ENCODE data around the gene PGF. TPM values are rescaled to one million over a fixed set of nuclear protein-coding genes. Genes with fewer than 3 reads are reported as not detected.

The PGF gene
- total and polyA plus RNA-seq, 12 donors, result 1.7 to 12.7 (median 4.9) TPM

- Histone ChIP-seq H3K4me1 (replicated peaks in 1 of 2) (peaks cover 0 to 10% of the 10 kb centered on the region in 2 donors), H3K27me3 (no peaks in the 10 kb centered on the region), H3K27ac (no peak overlapping the region), H3K36me3 (replicated peaks in 1 of 2) (no peaks in the 10 kb centered on the region), H3K4me3 (no peak overlapping the region), H3K9me3 (replicated peaks in 1 of 3) (no peaks in the 10 kb centered on the region)
- DNase-seq, result no peak
- 80 to 90% (median 85%) methylated on average over 16 to 17 of the region's 17 CpGs for WGBS, 4 donors
- TF ChIP-seq POLR2A (IDR thresholded peaks at IDR 0.05) (no peak), CTCF (IDR thresholded peaks at IDR 0.05) (no peak)
- intact Hi-C loops (cut with DNase I), result loop anchor here (5.0 to 10.0 kb wide), 2 partner anchors 55 to 137 kb away; partner anchors contain the start of gene EIF2B2 (in 1 of the 2)
Measured at GRCh38 chr14:74949859-74950573, 5.4 kb downstream of the PGF start.

DNA sequence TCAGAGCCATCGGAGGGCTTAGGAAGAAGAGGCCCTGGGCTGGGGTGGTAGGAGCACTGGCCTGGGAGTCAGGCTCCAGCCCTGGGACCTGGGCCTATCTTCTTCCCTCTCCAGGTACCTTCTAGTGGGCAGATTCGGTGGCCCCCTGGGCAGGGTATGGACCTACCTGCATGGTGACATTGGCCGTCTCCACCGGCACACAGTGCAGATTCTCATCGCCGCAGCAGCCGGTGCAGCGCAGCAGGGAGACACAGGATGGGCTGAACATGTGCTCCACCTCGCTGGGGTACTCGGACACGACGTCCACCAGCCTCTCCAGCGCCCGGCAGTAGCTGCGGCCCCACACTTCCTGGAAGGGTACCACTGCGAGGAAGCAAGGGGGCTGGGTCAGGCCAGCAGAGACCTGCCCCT is 6.2 kb downstream of the PGF start:
- intact Hi-C loops (cut with DNase I), result loop anchor here (5.0 to 10.0 kb wide), 2 partner anchors 56 to 138 kb away; partner anchors contain the start of gene EIF2B2 (in 1 of the 2)
- H3K36me3 ChIP-seq (replicated peaks in 1 of 2), result no peaks in the 10 kb centered on the region
- WGBS, 4 donors, result 78 to 95% (median 95%) methylated on average over 1 to 16 of the region's 16 CpGs
- no peak for DNase-seq
- no peak overlapping the region for H3K27ac ChIP-seq
- H3K9me3 ChIP-seq (replicated peaks in 1 of 3), result no peaks in the 10 kb centered on the region
- H3K4me1 ChIP-seq (replicated peaks in 1 of 2), result peaks cover 0 to 2% of the 10 kb centered on the region in 2 donors
- H3K27me3 ChIP-seq, result no peaks in the 10 kb centered on the region
- TF ChIP-seq POLR2A (IDR thresholded peaks at IDR 0.05), result no peak
- TF ChIP-seq CTCF (IDR thresholded peaks at IDR 0.05), result no peak
- H3K4me3 ChIP-seq, result no peak overlapping the region

DNA sequence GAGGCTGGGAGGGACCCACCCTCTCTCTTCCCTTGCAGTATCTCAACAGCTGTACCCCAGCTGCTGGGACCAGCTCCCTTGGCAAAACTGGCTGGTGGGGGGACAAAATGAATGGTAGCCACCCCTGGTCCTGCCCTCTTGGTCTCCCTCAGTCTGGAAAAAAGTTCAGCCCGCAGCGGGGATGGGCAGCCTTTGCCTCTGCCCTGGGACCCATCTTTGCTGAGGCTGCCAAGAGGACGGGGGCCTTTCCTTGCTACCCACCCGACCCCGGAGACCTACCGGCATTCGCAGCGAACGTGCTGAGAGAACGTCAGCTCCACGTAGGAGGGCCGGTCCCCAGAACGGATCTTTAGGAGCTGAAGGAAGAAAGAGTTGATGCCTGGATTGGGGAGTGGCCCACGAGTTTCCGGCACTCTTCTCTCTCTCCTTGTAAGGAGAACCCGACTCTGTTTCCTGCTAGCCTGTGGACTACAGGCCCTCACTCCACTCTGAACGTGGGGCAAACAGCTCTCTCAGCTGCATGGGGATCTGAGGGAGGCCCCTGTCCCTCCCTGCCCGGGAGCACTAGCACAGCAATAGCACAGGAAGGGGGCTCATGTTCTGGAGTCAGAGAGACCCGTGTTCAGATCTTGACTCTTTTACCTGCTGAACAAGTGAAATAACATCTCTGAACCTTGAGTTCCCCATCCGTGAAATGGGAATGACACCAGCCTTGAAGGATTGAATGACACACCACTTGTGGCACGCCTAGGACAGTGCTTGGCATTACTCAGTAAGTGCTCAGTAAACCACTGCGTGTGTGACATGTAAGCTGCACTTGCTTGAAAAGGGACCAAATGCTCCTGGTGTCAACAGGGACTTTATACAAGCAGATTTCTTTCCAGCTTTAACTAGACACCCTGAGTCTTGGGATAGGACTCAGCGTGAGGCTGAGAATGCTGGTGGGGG is 6.9 kb downstream of the PGF start:
- no peaks in the 10 kb centered on the region for H3K36me3 ChIP-seq (replicated peaks in 1 of 2)
- H3K4me1 ChIP-seq (replicated peaks in 1 of 2), result no peaks in the 10 kb centered on the region
- no peak overlapping the region for H3K4me3 ChIP-seq
- H3K27ac ChIP-seq, result no peak overlapping the region
- intact Hi-C loops (cut with DNase I), result loop anchor here (5.0 to 10.0 kb wide), 2 partner anchors 56 to 139 kb away; partner anchors contain the start of gene EIF2B2 (in 1 of the 2)
- no peak for DNase-seq
- no peaks in the 10 kb centered on the region for H3K9me3 ChIP-seq (replicated peaks in 1 of 3)
- H3K27me3 ChIP-seq, result no peaks in the 10 kb centered on the region
- 82 to 92% (median 88%) methylated on average over 16 to 23 of the region's 23 CpGs for WGBS, 4 donors
- TF ChIP-seq CTCF (IDR thresholded peaks at IDR 0.05) (no peak), POLR2A (IDR thresholded peaks at IDR 0.05) (no peak)

Measured in adrenal gland (tissue), 12 donors.